Fibroblast of lung (primary cell): Measurements from ENCODE around the gene C9orf85.

ENCODE experiments used
- CTCF ChIP-seq, 2 donors: IDR thresholded peaks in 1 of 2; conservative IDR thresholded peaks in 1 of 2; 1 replicate in 1 of 2; 2 replicates in 1 of 2; pipeline ENCODE4 v1.5.1; 2011 to 2012; ENCODE audit warnings: low read length in 2 of 2, control low read depth in 1 of 2, inconsistent platforms in 1 of 2, low read depth in 1 of 2, mild to moderate bottlenecking in 1 of 2
- EZH2 ChIP-seq: IDR thresholded peaks from 2 replicates; pipeline ENCODE4 v1.5.1; 2012; ENCODE audit warnings: low read length, control low read depth, mild to moderate bottlenecking; ENCODE audit errors: missing control alignments

GRCh38 chr9:71915495-71915894, 4.1 kb downstream of the C9orf85 start:
- TF ChIP-seq CTCF (conservative IDR thresholded peaks at IDR 0.05 in 1 of 2, IDR thresholded peaks at IDR 0.05 in 1 of 2; ENCODE audit: low read depth in 1 of 2, low read length in 2 of 2) (no peak), EZH2 (no peak)
